GM19328 (cell line): ENCODE results near the gene MERTK.
"Not testable (repeated sequence)": the region's sequence is repeated elsewhere in the genome, so short reads cannot be mapped to it uniquely, and the experiment has no call there.

Experiments
- ATAC-seq: cut with Tn5 transposase; IDR thresholded peaks from one replicate; pipeline ENCODE4 v1.9.1; 2021; ENCODE audit warnings: mild to moderate bottlenecking, moderate library complexity; ENCODE audit not compliant: unreplicated experiment

The MERTK gene

GRCh38 chr2:111909997-111910396, 11.6 kb downstream of the MERTK start:
- not testable (repeated sequence) for ATAC-seq

- no peak for ATAC-seq
Observed at GRCh38 chr2:111910609-111911277, 12.3 kb downstream of the MERTK start.

GRCh38 chr2:111911295-111911977, 13.0 kb downstream of the MERTK start:
- ATAC-seq: not testable (repeated sequence)

- ATAC-seq: no peak
Observed at GRCh38 chr2:111912547-111912946, 14.1 kb downstream of the MERTK start.

GRCh38 chr2:111917106-111917505, 18.7 kb downstream of the MERTK start:
- ATAC-seq: no peak

GRCh38 chr2:111918383-111918806, 20.0 kb downstream of the MERTK start:
- no peak for ATAC-seq

- no peak for ATAC-seq
Observed at GRCh38 chr2:111919365-111919764, 21.0 kb downstream of the MERTK start.

GRCh38 chr2:111919794-111920608, 21.6 kb downstream of the MERTK start:
- no peak for ATAC-seq

GRCh38 chr2:111923276-111923804, 24.9 kb downstream of the MERTK start:
- ATAC-seq: no peak

GRCh38 chr2:111924617-111925107, 26.3 kb downstream of the MERTK start:
- no peak for ATAC-seq

- ATAC-seq: no peak
Observed at GRCh38 chr2:111927723-111928122, 29.3 kb downstream of the MERTK start.

- no peak for ATAC-seq
Observed at GRCh38 chr2:111930409-111930808, 32.0 kb downstream of the MERTK start.

- ATAC-seq: no peak
Observed at GRCh38 chr2:111930875-111931274, 32.5 kb downstream of the MERTK start.

GRCh38 chr2:111932841-111933291, 34.5 kb downstream of the MERTK start:
- no peak for ATAC-seq

GRCh38 chr2:111933900-111934299, 35.5 kb downstream of the MERTK start:
- ATAC-seq: not testable (repeated sequence)

GRCh38 chr2:111936881-111937280, 38.5 kb downstream of the MERTK start:
- no peak for ATAC-seq

GRCh38 chr2:111938392-111938791, 40.0 kb downstream of the MERTK start:
- no peak for ATAC-seq

- no peak for ATAC-seq
Observed at GRCh38 chr2:111940333-111941196, 42.2 kb downstream of the MERTK start.

GRCh38 chr2:111941531-111941930, 43.1 kb downstream of the MERTK start:
- no peak for ATAC-seq

- ATAC-seq: no peak
Observed at GRCh38 chr2:111944531-111945210, 46.3 kb downstream of the MERTK start.
